NCI-H345 (cell line): ENCODE results near the gene CCNY.
"Not testable (repeated sequence)": the region's sequence is repeated elsewhere in the genome, so short reads cannot be mapped to it uniquely, and the experiment has no call there.

Source experiments
- DNase-seq: peaks from one replicate; lab custom pipeline; 2025; lab: John Stamatoyannopoulos, UW

Gene CCNY

DNA sequence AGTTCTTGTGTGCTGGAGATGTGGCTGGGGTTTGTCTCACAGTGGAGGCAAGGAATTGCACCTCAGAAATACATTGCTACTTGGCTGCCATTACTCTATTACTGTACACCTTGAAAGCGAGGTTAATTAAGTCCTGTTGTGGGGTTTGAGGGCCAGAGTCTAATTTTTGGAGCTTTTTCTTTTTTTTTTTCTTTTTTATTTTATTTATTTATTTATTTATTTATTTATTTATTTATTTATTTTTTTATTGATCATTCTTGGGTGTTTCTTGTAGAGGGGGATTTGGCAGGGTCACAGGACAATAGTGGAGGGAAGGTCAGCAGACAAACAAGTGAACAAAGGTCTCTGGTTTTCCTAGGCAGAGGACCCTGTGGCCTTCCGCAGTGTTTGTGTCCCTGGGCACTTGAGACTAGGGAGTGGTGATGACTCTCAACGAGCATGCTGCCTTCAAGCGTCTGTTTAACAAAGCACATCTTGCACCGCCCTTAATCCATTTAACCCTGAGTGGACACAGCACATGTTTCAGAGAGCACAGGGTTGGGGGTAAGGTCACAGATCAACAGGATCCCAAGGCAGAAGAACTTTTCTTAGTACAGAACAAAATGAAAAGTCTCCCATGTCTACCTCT is 69.8 kb downstream of the CCNY start:
- DNase-seq = not testable (repeated sequence)

DNA sequence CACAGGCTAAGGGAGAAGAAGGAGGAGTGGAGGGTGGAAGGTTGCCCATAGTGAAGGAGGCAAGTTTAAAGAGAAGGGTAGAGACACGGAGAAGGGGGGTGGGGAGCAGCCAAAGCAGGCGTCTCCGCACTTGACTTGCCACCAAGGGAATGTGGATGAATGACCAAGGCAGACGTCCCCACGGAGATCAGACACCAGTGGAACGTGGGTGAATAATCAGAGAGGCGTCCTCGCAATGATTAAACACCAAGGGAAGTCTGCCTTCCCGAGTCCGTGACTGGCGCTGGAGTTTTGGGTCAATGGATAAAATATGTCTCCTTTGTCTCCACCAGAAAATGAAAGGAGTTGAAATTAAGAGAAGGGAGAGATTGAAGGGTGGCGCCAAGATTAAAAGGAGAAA is 71.4 kb downstream of the CCNY start:
- not testable (repeated sequence) for DNase-seq

DNA sequence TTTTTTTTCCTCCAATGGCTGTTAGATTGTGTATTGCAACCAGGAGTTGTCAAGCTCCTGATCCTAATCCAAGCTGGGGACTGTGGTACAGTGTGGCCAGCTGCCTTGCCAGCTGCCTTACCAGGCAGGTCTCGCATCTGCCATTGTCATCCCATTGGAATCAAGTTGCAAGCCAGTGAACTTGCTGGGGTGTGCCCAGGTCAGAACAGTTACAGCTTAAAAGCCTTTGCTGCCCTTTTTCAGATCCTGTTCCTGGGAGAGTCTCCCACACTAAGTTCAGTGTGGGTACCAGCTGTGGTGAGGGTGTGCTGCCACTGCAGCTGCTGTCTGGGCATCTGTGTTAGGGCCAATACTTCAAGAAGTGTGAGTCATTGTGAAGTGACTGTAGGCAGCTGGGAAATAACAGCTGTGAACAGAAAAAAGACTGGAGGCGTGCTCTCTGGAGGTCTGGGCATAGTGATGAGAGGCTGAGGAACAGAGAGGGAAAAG is 72.8 kb downstream of the CCNY start:
- no peak for DNase-seq

- DNase-seq = no peak
Measured at GRCh38 chr10:35409808-35410207, 73.5 kb downstream of the CCNY start.

DNA sequence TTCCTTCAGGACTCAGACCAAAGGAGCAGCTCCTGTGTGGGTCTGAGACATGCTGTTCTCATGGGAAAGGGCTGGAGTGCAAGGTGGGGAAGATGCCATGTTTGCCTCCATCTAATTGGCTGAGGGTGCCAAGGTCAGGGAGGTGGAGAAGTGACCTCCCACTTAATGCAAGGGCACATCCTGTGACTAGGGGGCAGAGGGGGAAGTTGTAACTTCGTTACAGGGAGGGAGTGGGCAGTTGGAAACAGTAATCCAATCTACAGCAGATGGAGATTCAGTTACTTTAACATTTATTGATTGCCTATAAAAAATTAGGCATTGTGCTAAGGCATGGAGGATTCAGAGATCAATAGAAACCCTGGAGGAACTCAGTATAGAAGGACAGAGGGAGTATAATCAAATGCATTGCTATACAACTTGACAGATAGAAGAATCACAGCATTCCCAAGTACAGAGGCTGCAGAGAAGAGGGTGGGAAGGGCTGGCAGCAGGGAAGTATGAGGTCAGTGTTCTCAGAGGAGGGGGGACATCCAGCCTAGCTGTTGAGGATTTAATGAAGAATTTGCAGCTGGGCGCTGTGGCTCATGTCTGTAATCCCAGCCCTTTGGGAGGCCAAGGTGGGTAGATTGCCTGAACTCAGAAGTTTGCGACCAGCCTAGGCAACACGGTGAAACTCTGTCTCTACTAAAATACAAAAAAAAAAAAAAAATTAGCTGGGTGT is 75.9 kb downstream of the CCNY start:
- no peak for DNase-seq

DNA sequence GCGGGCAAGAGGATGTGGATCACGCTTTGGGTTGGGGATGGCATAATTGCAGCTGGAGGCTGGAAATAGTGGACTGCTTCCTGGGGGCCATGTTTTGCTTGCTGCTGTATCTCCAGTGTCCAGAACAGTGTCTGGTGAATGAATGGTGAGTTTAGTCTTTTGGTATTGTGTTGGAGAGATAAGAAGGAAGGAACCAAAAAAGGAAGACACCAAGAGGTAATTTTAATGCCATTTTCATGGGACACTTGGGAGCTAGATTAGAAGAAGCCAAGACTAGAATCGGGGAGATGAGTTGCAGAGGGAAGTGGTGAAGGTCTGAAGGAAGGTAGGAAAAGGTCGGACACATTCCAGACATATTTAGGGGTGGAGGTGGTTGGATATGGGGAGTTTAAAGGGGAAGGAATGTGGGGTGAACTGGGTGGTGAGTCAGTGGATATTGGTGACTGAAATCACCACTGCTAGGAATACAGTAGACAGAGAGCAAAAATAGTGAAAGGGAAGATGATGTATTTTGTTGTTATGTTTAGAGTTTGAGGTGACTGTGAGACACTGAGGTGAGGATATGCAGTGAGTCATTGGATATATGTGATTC is 76.7 kb downstream of the CCNY start:
- DNase-seq = no peak

GRCh38 chr10:35413985-35414861 is 77.9 kb downstream of the CCNY start:
- DNase-seq = no peak

DNA sequence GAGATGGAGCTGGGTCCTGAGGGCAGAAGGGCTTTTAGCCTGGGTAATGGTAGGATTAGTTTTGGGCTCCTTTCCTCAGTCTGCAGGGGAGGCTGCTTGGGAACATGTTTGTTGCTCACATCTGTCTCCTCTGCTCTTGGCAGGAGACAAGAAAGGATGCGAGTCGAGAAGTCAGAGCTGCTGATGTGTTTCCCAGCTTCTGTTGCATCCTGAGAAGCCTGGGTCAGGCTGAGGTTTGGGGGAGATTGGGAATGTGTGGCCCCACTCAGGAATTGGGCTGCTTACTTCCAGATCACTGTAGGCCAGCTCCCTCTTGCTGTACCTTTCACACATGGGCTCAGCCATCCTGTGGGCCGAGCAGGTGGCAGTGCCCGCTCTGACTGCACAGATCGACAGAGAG is 79.2 kb downstream of the CCNY start:
- DNase-seq = no peak

- DNase-seq = no peak
Measured at GRCh38 chr10:35416619-35417312, 80.5 kb downstream of the CCNY start.

- DNase-seq = no peak
Measured at GRCh38 chr10:35417313-35417625, 81.0 kb downstream of the CCNY start.

DNA sequence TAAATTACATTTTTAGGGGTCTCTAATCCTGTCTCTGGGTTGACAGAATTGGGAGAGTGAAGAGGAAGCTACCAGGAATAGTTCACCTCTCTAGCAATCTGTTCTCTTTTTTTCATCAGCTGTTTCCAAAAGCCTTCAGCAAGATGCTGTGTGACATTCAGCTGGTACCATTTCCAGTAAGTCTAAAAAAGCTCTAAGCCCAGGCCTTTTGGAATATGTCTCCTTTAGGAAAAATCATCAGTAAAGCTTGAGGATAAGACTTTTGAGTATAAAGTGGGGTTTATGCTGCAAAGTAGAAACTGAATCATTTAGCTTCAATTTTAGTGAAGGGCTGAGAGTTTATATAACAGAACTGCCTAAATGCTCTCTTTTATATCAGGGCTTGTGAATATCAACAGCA is 81.5 kb downstream of the CCNY start:
- no peak for DNase-seq

GRCh38 chr10:35418580-35418979 is 82.3 kb downstream of the CCNY start:
- not testable (repeated sequence) for DNase-seq

GRCh38 chr10:35420044-35420443 is 83.7 kb downstream of the CCNY start:
- no peak for DNase-seq

DNA sequence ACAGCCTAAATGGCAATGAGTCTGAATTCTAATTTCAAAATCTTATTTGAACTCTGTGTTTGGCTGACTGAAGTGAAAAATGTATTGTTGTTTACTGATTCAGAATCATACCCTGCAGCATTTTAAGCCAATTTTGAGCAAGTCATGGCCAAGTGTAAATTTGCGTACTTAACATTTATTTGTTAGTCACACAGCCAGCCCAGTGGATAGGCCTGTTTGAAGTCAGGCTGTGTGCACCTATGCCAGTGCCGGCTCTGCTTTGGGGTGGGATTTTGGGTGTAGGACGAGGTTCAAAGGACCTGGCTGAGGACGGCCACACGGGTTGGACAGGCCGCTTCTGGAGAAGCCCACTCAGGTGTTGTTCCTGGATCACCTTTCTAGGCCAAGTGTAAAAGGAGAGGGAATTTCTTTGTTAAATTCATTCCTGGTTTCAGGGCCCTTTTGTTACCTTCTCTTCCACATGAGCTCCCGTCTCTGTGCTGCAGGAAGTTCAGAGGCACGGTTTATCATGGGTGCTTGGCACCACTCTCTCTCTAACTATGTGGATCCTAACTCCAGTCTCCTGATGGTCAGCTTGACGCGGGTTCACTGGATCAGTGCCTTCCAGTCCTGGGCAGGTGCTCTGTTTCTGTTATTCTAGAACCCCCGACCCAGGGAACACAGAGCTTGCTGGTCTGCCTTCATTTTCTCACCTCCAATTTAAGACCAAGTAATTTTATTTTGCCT is 84.7 kb downstream of the CCNY start:
- no peak for DNase-seq

- no peak for DNase-seq
Measured at GRCh38 chr10:35421553-35422178, 85.4 kb downstream of the CCNY start.

DNA sequence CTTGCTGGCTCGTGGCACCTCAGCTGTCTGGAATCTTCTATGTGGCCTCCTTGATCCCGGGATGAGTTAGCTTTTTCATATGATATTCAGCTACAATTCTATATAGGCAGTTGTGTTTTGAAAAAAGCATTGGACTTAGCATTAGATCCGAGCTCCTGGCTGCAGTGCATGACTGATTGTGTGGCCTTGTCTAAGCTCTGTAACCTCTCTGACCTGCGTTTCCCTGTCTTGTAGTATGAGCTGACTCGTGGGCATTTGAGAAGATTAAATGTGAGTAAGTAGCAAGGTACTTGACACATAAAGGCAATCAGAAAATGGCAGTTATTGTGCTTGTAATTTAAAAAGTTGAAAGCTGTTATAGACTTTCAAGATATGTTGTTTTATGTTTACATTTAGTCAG is 85.9 kb downstream of the CCNY start:
- DNase-seq = no peak

DNA sequence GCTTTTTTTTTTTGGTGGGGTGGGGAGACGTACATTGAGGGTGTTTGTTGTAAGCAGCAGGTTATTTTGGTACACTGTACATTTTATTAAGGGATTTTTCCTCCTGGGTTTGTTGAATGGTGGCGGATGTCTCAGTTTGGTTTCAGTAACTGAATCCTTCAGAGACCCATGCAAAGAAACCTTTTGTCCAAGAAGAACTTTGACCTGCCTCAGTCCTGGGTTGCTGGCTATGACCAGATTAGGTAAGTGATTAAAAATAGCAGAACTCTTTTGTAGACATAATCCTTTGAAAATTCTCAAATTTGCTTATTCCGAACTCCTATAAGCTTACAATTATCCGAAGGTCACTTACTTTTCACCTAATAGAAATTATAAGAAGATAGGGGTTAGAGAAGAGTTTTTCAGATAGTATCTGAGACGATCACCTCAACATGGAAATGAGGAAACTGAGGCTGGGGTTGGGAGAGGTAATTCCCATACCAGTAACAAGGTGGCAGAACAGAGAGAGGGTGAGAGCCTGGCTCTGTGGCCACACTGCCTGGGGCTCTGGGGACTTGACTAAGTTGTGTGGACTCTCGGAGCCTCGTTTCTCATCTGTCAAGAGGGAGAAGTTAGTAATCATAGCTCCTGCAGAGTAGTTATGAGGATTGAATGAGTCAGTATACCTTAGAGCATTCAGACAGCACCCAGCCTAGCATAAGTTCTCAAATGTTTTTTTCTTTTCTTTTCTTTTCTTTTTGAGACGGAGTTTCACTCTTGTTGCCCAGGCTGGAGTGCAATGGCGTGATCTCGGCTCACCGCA is 87.4 kb downstream of the CCNY start:
- DNase-seq = no peak

GRCh38 chr10:35424680-35425285 is 88.5 kb downstream of the CCNY start:
- no peak for DNase-seq

- no peak for DNase-seq
Measured at GRCh38 chr10:35425595-35425994, 89.3 kb downstream of the CCNY start.
